ENCODE data around the gene SLC6A3.
"Not testable (repeated sequence)": the region's sequence is repeated elsewhere in the genome, so short reads cannot be mapped to it uniquely, and the experiment has no call there.

Gene SLC6A3

DNA sequence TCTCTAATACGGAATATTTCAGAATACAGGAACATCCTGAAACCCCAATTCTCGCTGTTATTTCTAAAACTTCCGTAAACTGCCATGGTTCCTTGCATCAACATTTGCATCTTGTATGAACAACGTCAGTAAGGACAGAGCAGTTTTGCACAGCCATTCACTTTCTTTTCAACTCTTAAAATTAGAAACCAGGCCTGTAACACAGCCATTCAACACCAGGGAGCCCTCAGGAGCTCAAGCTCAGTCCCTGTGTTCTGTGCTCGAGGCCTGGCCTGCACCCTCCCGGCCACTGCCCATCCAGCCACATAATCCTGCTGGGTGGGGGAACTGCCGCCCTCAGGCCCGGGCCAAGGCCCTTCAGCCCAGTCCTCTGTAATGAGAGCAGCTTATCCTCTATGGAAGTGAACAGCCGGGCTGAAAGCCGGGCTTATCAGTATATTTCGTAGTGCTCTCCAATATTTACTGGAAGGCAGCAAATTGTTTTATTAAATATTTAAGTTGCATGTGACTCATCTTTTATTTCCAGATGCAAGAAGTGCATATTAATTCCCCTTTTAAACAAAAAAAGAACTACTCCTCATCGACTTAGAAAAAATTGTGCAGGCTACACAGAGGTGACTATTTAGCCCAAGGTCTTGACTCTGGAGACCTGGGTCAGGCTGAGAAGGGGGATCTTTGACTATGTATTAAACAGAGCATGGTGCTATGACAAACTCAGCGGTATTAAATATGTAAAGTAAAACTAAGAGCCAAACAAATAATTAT lies 33.2 kb upstream of the SLC6A3 start:
- no peak for DNase-seq (ENCODE audit: insufficient read length, low spot score)
- no peak for FAIRE-seq

DNA sequence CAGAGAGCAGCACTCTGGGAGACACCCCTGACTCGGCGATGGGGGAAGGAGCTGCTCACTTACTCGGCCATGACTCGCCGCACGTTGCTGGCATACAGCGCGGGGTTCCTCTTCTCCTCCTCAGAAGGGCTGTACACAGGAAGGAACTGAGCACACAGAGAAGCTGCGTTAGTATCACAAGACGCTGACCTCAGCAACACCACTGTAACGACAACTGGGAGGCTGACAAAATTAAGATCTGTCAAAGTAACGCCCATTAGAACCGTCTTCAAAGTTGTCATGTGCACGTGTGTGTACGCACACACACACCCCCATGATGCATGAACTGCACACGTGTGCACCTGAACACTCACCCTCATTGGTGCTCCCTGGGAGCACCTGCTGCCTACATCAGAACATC lies 32.1 kb upstream of the SLC6A3 start:
- no peak for DNase-seq (ENCODE audit: insufficient read length, low spot score)
- no peak for FAIRE-seq

DNA sequence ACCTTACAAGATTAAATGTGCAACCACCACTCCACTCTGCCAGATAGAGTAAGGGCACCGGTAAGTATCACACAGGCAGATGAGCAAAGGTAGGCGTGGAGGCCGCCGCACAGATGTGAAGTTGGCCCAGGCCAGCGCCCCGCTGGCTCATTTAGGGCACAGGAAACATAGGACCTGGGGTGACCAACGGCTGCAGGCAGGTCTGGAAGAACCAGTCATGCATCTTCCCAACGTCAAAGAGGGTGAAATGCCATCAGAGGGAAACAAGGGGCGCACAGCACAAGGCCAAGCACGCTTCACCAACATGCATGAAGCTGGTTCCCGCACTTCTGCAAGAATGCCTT lies 31.7 kb upstream of the SLC6A3 start:
- no peak for FAIRE-seq
- DNase-seq (ENCODE audit: insufficient read length, low spot score) = no peak

DNA sequence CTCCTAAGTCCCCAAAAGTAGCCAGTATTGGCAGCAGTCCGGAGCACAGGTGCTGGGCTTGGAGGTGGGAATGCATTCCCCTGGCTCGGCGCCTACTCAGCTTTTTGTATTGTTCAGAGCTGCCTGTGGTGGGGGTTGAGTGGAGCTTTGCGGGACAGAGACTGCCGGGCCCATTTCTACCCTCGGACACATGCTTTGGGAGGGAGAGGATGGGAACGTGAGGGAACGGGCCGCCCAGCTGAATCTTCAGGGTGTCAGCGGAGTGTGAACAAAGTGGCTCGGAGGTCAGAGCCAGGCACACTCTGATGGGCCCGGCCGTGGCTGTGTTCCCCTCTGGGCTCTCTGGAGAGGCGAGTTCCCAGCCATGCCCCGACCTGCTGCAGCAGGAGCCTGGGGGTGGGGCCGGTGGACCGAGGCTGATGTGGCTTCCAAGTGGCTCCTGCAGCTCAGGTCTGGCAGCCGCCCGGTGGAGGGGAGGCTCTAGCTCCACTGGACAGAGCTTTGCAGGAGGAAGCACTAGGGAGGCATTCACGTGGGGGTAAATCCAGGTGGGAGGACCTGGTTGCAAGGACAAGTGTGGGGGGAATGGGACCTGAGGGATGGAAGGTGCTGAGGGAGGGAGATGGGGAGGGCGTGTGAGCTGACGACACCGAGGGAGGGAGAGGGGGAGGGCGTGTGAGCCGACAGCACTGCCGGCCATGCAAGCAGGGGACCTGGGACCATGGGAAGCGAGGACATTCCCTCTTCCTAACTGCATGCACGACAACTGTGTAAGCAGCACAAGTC lies 31.1 kb upstream of the SLC6A3 start:
- no peak for FAIRE-seq
- no peak for DNase-seq (ENCODE audit: insufficient read length, low spot score)

DNA sequence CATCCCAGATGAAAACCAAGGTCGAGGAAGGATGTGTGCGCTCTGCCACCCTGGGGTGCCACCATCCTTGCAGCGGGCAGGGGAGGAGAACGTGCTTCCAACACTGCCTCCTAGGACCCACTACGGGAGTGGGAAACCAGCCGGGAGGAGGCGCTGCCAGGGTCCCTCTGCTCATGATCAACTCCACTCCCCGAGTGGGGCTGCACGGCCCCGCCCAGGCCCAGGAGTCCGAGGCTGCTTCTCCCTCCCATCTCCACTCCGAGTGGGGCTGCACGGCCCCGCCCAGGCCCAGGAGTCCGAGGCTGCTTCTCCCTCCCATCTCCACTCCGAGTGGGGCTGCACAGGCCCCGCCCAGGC lies 30.3 kb upstream of the SLC6A3 start:
- not testable (repeated sequence) for DNase-seq (ENCODE audit: insufficient read length, low spot score); FAIRE-seq

DNA sequence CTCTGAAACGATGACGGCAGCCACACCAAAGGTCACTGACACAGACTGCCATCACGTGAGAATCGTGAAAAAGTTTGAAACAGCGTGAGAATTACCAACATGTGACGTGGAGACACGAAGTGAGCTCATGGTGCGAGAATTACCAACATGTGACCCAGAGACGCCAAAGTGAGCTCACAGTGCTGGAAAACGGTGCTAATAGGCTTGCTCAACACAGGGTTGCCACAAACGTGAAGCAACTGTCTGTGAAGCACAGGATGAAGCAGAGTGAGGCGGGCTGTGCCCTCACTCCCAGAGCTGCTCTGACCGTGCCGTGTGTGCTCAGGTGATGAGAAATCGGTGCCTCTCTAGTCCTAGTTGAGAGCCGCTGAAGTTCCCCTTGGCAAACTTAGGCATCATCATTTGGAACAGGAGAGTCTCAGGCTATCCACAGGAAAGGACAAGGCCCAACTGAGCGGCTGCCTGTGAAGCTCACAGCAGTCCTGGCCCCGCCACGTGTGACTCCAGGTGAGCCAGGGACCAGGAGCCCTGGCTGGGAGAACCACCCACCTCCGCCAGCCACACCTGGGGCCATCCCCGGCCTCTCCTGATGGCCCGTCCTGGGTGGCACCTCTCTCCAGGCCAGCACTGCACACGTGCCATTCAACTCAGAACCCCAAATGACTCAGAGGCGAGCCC lies 29.8 kb upstream of the SLC6A3 start:
- FAIRE-seq (no peak), DNase-seq (ENCODE audit: insufficient read length, low spot score) (no peak)

DNA sequence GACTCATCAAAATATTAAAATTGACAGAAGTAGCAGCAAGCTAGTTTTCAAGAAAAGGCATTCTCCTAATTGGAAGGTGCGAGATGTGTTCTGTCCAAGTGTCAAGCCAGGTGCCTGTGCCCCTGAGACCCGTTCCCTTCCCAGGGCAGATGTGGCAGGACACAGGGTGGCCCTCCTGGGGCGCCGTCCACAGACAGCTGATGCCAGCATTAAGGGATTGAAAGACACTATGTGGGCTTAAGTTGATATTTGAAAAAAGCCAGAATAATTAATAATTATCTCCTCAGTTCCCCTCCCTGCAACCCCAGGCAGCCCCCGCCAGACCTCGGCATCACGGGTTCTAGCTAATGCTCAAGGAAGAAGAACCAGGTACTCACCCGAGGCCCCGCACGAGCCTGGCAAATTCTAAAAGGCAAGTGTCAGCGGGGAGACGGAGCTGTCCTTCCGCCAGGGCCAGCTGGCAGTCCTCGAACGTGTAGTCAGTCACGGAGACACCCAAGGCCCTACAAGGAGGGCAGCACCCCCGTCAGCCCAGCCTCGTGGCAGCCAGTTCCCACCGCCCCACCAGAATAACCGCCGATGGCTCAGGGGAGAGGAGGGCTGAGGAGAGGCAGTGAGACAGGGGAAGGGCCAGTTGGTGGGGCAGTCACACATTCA lies 29.1 kb upstream of the SLC6A3 start:
- FAIRE-seq (no peak), DNase-seq (ENCODE audit: insufficient read length, low spot score) (no peak)

DNA sequence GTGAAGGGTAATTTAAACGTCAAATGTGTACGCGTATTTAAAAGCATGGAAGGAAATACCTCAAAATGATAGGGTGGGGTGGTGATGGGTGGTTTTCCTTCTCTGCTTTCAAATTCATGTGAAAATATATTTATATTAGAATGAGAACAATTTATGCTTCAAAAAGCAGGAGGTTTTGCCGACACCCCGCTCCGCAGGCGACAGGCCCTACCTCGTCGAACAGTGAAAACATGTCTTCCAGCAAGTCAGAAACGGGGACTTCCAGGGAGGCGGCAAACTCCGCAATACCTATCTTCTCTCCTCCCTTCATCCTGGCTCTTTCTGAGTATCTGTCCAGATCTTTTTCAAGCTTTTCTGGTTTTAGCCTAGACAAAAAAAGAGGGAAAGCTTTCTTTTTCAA lies 28.5 kb upstream of the SLC6A3 start:
- FAIRE-seq (no peak), DNase-seq (ENCODE audit: insufficient read length, low spot score) (no peak)

DNA sequence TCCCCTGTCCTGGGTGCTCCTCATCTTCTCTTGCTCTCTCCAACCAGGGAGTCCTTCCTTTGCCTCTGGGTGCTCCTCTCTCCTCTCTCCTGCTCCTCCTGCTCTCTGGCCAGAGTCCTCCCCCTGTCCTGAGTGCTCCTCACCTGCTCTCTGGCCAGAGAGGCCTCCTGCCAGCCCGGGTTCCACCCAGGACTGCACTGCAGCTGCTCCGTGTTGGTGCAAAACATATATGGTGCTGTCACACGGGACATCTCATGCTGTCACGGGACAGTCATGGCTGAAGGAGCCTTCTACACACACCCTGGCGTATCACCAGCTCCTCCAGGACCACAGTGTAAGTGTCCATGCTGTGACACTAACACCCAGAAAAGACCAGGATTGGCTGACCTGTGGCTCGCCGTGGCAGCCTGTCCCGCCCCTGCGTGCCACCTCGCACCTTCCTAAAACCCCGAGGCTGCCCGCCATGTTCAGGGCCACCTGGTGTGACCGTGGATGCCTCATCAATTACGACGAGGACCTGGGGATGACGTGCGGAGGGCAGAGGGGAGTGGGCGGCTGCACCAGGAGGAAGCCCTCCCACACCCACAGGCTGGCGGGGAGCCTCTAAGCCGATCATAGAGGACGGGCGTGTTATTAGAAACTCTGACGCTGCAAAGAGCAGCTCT lies 27.9 kb upstream of the SLC6A3 start:
- FAIRE-seq (no peak), DNase-seq (ENCODE audit: insufficient read length, low spot score) (no peak)

DNA sequence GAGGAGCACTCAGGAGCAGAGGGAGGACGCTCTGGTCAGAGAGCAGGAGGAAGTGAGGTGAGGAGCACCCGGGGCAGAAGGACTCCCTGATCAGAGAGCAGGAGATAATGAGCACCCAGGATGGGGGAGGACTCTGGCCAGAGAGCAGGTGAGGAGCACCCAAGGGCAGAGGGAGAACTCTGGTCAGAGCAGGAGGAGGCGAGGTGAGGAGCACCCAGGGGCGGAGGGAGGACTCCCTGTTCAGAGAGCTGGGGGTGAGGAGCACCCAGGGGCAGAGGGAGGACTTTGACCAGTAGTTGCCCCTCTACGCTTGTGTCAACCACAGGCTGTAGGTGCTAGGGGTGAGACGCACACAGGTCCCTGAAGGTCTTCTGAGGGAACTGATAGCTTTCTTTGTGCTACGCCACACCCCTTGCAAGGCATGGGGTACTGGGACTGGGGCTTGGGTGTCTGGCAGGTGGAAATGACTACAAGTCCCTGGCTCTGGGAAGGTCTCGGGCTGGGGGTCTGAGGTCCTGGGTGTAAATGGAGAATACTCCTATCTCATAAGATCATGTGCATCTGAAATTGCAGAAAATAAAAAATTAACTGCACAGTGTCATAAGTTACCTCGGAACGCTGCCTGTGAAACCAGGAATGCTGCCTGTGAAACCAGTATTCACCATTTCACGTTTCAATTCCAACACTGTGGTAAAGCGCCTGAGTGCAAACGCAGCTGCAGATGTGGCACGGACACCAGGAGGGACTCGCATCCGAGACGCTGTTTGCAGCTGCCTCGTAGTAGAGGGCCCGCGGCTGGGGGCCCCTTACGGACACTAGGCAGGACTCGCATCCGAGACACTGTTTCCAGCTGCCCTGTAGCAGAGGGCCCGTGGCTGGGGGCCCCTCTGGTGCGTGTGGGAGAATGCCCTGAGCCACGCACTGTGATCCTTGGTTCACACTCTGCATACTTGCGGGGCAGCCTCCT lies 27.0 kb upstream of the SLC6A3 start:
- FAIRE-seq = no peak
- DNase-seq (ENCODE audit: insufficient read length, low spot score) = no peak

DNA sequence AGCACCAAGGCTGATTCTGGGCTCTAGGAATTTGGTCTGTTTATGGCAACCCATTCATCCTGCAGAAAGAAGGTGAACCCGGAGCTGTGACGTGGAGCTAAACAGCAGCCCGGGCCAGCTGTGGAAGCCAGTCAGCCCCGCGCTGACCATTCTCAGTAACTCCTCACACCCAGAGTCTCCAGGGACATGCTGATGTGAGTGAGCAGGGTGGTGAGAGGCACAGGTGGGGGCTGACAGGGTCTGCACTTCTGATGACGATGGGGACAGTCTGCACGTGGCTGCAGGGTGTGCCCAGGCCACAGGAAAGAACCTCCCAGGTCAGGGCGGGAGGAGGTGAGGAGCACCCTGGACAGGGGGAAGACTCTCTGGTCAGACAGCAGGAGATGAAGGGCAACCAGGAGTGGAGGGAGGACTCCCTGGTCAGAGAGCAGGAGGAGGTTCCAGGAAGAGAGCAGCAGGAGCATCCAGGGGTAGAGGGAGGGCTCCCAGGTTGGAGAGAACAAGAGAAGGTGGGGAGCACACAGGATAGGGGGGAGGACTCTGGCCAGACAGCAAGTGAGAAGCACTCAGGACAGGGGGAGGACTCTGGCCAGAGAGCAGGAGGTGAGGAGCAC lies 26.1 kb upstream of the SLC6A3 start:
- no peak for DNase-seq (ENCODE audit: insufficient read length, low spot score)
- FAIRE-seq = no peak

DNA sequence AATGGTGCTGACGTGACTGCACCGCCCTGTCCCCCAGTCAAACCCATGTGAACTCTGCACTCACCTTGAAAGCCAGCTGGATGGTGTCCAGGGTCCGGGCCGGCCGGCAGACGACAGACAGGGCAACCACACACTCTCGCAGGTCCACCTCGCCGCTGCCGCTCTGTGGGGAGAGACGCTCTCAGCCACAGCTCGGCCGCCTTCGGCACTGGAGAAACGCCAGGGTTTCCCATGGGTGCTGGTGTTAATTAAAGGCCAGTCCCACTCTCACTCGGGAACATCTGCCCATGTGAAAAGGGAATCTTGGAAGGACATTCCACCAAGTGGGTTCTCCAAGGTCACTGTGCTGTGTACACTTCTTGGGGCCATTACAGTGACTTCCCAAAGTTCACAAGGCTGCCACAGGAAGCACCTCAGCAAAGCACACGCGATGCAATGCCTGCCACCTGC lies 25.5 kb upstream of the SLC6A3 start:
- DNase-seq (ENCODE audit: insufficient read length, low spot score) = no peak
- no peak for FAIRE-seq

DNA sequence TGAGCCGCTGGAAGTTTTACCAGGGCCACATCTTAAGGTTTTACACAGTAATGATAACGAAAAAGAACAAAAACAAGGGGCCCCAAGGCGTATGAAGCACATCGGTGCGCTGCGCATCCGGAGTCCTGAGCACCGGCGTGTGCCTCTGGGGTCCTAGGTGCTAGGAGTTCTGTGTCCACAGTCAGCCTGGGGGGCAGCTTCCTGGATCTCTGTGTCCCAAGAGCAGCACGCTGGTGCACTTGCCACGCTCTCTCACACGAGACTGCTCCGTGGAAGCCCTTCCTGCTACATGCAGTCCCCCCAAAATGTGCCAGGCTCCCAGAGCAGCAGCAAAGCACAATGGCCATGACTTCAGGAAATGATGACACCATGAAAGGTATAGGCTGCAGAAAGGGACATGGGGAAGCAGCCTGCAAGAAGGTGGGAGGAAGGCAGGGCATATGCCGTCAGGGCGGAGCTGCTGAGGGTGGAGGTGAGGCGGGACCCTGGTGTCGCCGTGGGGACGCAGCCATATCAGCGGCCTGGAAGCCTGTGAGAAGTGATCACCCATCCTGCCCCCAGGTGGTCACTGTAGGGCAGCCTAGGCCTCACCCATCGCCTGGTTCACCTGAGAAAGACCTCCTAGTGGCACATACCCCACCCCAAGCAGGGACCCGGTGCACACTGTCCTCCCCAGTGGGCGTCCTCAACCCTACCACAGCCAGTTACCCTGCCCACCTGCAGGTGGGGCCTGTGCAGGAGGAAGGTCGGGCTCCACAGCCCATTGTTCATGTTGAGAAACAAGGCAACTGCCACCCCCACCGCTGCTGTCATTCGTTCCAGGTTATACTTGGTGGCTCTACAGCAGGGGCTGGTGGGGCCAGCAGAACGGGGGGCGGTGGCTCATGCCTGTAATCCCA lies 23.6 kb upstream of the SLC6A3 start:
- DNase-seq (ENCODE audit: insufficient read length, low spot score) (no peak), FAIRE-seq (no peak)

DNA sequence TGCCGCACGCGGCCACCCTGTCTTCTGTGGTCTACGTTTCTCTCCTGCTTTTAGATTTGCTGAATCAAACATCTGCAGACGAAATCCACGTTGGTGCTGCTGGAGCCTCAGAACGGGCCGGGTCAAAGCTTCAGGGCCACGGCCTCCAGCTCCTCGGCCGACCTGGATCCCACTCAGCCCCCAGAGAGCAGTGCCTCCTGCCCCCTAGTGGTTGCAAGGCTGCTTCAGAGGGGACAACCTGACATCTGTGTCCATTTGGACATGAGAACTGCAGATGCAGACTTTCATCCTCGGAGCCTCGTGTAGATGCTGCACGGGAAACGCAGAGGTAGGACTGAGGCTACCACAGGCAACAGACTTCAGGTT lies 23.0 kb upstream of the SLC6A3 start:
- FAIRE-seq = no peak
- no peak for DNase-seq (ENCODE audit: insufficient read length, low spot score)

DNA sequence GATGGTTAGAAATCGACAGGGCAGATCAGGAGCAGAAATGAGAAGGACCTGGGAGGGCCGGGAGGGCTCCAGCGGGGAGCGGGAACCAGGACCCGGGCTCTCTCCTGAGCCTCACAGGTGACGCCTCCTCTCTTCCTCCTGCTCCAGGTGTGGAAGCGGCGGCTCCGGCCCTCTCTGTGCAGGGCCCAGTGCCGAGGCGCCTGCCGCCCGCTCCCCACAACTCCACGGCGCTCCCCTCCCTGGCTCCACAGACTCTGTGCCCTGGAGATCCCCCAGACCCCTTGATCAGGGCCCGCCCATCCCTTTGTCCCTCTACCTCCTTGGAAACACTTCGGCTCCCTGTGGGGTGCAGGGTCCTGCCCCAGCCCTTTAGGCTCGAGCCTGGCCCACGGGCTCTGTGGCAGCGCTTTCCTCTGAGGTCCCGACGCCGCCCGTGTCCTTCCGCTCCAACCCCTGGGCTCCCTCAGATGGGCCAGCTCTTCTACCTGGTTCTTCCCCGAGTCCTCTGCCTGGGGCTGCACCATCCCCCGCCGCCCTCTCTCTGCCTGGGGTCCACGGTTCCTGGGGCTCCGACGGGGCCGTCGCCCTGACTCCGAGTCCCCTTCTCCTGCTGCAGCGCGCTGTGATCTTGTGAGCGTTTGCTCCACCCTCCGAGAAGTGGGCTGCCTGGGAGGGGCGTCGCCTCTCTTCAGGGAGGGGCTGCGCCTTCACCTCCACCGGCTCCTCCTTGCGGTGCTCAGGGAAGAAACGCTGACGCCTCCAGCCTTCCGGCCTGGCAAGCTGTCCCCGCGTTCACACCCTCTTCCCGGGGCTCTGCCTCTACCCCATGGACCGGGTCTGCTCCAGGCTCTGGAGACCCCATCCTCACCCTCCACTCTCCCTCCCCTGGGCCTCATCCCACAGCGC lies 22.4 kb upstream of the SLC6A3 start:
- FAIRE-seq (no peak), DNase-seq (ENCODE audit: insufficient read length, low spot score) (no peak)

DNA sequence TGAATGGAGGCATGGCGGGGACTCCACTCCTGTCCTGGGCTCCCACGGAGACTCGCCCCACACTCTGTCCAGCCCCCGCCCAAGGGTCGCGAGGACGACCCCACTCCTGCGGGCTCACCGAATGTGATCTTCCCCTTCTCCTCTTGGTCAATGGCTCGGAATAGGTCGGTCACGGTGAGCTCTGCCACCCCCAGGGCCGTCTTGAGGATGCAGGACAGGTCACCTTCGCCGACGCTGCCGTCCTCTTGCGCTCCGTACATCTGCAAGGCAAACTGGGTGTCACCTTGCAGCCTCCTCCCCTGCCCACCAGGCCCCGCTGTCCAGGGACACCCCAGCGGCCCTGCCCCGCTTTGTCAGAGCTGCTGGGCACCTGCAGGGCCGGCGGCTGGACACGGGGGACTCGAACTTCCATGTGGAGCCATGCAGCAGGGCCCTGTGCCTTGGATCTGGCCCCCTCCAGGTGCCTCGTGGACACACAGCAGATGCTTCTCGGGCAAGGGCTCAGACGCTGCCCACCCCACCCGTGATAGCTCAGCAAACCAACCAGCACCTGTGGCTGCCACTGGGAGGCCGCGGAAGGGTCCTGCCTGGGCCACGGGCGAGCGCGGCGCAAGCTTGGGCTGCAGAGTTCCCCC lies 21.5 kb upstream of the SLC6A3 start:
- FAIRE-seq (no peak), DNase-seq (ENCODE audit: insufficient read length, low spot score) (no peak)

DNA sequence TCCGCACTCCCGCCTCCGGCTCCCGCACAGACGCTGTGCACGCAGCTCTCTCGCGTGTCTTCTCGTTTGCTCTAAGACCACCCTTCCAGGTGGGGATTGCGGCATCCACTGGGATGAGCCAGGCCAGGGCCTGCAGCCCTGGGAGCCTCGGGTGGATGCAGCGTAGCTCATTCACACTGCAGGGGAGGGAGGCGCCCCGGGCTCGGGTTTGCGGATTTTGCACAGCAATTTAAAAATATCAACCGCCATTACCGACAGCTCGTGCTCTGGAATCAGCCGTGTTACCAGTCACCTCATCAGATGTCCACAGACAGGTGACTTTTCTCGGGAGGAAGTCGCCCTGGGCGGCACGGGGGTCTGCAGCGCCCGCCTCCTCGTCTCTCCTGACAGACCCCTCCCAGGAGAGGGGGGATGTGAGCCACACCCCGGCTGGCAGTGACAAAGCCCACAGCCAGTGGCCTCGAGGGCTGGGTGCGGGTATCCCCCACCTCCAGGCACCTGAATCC lies 20.8 kb upstream of the SLC6A3 start:
- DNase-seq (ENCODE audit: insufficient read length, low spot score) (no peak), FAIRE-seq (no peak)

All from GM19239 (cell line).